Epithelial cell of esophagus (primary cell): ENCODE results near the gene PCGF2.

Experiments
- DNase-seq: peaks from one replicate; pipeline ENCODE4 v3.0.0; 2010; ENCODE audit warnings: low read depth
- H3K4me3 ChIP-seq: 2 replicates; pipeline ENCODE4 v1.5.1; 2011; ENCODE audit warnings: mild to moderate bottlenecking, low read length, control low read depth
- CTCF ChIP-seq: IDR thresholded peaks from 2 replicates; pipeline ENCODE4 v1.5.1; 2011; ENCODE audit warnings: low read depth, mild to moderate bottlenecking, low read length, control low read depth, inconsistent platforms; ENCODE audit not compliant: insufficient read depth; ENCODE audit errors: missing control alignments

PCGF2 gene

GRCh38 chr17:38724337-38724988 is 23.7 kb downstream of the PCGF2 start:
- TF ChIP-seq CTCF, result no peak
- no peak for DNase-seq
- no peak overlapping the region for H3K4me3 ChIP-seq

GRCh38 chr17:38721802-38722201 is 26.3 kb downstream of the PCGF2 start:
- TF ChIP-seq CTCF, result no peak
- no peak overlapping the region for H3K4me3 ChIP-seq
- no peak for DNase-seq

- DNase-seq, result no peak
- H3K4me3 ChIP-seq, result no peak overlapping the region
- TF ChIP-seq CTCF, result no peak
These were observed 27.2 kb downstream of the PCGF2 start for GRCh38 chr17:38720941-38721340.

GRCh38 chr17:38719943-38720641 is 28.0 kb downstream of the PCGF2 start:
- TF ChIP-seq CTCF, result no peak
- no peak overlapping the region for H3K4me3 ChIP-seq
- DNase-seq, result no peak

GRCh38 chr17:38719289-38719942 is 28.7 kb downstream of the PCGF2 start:
- DNase-seq, result no peak
- TF ChIP-seq CTCF, result no peak
- H3K4me3 ChIP-seq, result no peak overlapping the region

GRCh38 chr17:38717139-38717745 is 30.9 kb downstream of the PCGF2 start:
- no peak for DNase-seq
- no peak for TF ChIP-seq CTCF
- H3K4me3 ChIP-seq, result no peak overlapping the region
